ENCODE data around the gene GRB10. TPM values are rescaled to one million over a fixed set of nuclear protein-coding genes. Genes with fewer than 3 reads are reported as not detected.

The GRB10 gene
- polyA plus RNA-seq, 6 donors from 2014 or later, result 0.24 TPM; not detected in 5

DNA sequence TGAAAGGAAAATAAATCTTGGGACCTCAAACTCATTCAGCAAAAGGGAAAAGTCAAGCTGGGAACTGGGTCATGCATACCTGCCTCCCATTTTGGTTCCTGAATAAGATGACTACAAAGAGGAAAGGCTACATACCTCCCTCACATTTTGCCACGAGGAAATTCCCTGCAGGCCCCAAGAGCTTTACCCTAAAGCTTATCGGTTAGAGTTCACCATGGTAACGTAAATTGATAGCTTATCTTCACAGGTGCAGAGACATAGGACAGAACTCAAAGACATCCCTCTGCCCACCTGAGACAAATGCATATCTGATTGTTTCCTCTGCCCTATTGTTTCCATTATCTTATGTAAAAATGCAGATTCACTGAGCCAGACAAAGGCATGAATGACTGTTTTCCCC, 31.5 kb upstream of the GRB10 start:
- Mint-ChIP-seq H3K27ac (no peak overlapping the region), H3K4me3 (no peak overlapping the region), H3K9me3 (peaks cover 0 to 18% (median 4%) of the 10 kb centered on the region in 7 donors), H3K36me3 (no peaks in the 10 kb centered on the region), H3K4me1 (peaks cover 0 to 6% (median 0%) of the 10 kb centered on the region in 3 donors), H3K27me3 (peaks cover 0 to 7% (median 6%) of the 10 kb centered on the region in 3 donors)
- ATAC-seq (ENCODE audit: low read depth in 2 of 2), result no peak
- no peak for DNase-seq

DNA sequence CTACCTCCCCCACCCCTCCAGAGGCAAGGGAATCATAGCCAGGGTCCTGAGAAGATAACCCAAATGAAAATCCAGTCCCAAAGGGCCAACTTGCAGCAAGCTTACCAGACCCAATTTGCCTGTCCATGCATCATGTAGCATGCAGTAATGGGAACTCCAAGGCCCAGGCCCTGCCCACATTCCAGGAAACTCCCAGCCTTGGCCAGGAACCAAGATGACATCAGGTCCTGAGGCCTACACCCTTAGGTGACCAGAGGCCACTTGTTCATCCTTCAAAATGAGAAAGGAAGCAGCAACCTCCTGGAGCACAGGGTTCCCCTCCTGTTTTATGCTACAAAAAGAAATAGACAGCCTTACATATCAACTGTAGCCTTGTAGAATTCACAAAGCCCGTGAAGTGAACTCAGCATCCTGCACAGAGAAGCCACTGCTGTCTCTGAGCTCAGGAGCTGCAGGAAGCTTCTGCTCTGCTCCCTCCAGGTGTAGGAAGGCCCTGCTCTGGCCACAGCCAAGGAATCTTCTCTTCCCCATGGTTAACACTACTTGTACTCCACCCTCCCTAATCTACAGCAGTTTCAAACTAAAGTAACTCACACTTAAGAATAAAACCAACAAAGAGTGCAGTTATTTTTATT, 30.3 kb upstream of the GRB10 start:
- Mint-ChIP-seq H3K27me3 (peaks cover 0 to 6% (median 5%) of the 10 kb centered on the region in 3 donors), H3K36me3 (no peaks in the 10 kb centered on the region), H3K9me3 (peaks cover 0 to 18% (median 4%) of the 10 kb centered on the region in 7 donors), H3K4me3 (no peak overlapping the region), H3K27ac (no peak overlapping the region), H3K4me1 (peaks cover 0 to 6% (median 0%) of the 10 kb centered on the region in 3 donors)
- no peak for DNase-seq
- no peak for ATAC-seq (ENCODE audit: low read depth in 2 of 2)

DNA sequence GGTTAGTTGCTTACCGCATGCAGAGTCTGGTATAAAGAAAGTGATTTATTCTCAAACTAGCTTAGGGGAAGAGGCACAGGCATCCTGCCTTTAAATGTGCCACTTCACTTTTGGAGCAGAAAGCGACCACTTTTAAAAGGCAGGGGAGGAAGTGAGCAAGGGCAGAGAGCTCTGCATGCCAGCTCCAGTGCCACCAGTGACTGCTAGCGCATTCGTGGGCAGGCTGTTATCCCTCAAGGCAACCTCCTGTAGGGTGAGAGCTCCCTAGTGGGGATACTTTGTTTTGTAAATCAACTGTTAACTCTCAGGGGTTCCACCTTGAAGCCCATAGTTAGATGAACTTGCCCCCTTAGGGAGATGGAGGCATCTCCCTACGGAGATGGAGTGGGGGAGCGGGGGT, 29.4 kb upstream of the GRB10 start:
- DNase-seq, result no peak
- Mint-ChIP-seq H3K9me3 (peaks cover 0 to 18% (median 4%) of the 10 kb centered on the region in 7 donors), H3K4me3 (no peak overlapping the region), H3K27me3 (peaks cover 0 to 8% (median 6%) of the 10 kb centered on the region in 3 donors), H3K36me3 (no peaks in the 10 kb centered on the region), H3K4me1 (peaks cover 0 to 6% (median 0%) of the 10 kb centered on the region in 3 donors), H3K27ac (peak overlapping the region in 1 of 6 donors; percentile 36)
- ATAC-seq (ENCODE audit: low read depth in 2 of 2), result no peak

DNA sequence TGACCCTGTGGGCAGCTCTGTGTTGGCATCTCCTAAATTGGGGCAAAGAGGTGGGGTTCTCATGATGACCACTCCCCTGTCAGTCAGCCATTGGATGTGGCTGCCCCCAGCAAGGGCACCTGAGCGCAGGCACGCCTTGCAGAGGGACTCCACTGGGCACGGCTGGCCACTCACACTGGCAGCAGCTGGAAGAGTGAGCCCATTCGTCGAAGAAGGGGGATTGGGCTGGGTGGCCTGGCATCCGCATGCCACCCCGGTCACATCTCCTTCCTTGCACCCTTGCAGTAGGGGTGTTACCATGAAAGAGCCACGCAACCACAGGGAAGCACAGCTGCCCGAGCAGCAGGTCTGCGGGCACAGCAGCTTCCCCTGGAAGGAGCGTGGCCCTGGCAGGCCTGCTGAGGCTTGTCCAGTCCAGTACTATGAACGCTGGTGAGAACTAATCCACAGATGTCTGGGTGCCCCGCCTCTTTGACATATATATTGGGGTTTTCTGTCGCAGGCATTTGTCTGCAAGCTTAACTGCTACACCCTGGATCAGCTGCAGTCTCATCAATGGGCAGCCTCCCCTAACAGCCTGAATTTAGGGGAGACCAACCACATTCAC, 25.7 kb upstream of the GRB10 start:
- Mint-ChIP-seq H3K27ac (no peak overlapping the region), H3K4me3 (no peak overlapping the region), H3K4me1 (peaks cover 3 to 15% (median 5%) of the 10 kb centered on the region in 3 donors), H3K9me3 (no peaks in the 10 kb centered on the region), H3K27me3 (peaks cover 0 to 4% (median 0%) of the 10 kb centered on the region in 3 donors), H3K36me3 (no peaks in the 10 kb centered on the region)
- no peak for ATAC-seq (ENCODE audit: low read depth in 2 of 2)
- DNase-seq, result no peak

DNA sequence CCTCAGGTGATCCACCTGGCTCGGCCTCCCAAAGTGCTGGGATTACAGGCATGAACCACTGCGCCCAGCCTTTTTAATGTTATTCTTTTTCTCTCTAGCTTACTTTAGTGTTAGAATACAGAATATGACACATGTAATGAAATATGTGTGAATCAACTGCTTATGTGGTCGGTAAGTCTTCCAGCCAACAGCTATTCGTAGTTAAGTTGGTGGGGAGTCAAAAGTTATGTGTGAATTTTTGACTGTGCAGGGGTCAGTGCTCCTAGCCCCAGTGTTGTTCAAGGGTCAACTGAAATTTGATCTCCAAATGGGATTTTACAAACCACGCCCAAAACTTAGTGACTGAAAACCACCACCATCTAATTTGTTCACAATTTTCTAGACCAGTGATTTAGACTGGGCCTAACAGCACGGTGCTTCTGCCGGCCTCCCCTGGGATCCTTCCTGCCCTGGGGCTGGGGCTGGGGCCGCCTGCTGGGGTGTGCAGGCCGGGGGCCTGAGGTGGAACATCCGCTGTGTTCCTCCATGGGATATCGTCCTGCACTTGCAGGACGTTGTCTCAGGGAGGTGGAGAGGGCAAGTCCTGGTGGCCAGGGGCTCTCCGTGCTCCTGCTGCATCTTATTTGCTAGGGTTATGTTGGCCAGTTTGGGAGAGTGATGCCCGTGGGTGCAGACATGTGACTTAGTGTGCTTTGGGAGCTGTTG, 24.5 kb upstream of the GRB10 start:
- ATAC-seq (ENCODE audit: low read depth in 2 of 2) (no peak), DNase-seq (no peak)
- H3K36me3 Mint-ChIP-seq, result no peaks in the 10 kb centered on the region
- H3K27ac Mint-ChIP-seq, result no peak overlapping the region
- H3K4me3 Mint-ChIP-seq, result no peak overlapping the region
- H3K4me1 Mint-ChIP-seq, result peaks cover 3 to 11% (median 5%) of the 10 kb centered on the region in 3 donors
- no peaks in the 10 kb centered on the region for H3K9me3 Mint-ChIP-seq
- peaks cover 0 to 6% (median 4%) of the 10 kb centered on the region in 3 donors for H3K27me3 Mint-ChIP-seq

DNA sequence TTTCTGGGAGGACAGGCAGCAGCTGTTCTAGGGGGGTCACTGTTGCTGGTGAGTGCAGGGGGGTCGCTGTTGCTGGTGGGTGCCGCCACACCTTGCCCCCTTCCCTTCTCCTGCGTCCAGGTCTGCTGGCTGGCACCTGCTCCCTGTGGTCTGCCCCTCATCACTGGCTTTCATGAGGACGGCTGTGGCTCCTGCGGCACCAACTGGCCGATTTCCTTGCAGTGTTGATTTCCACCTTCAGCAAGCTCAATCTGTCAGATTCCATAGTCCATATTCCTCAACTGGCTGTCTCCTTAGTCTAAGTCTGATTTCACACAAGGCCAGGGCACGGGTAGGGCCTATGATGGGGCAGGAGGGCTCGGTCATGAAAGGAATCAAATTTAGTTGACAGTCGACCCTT, 23.4 kb upstream of the GRB10 start:
- Mint-ChIP-seq H3K36me3 (no peaks in the 10 kb centered on the region), H3K27ac (peak overlapping the region in 1 of 6 donors; percentile 47), H3K9me3 (no peaks in the 10 kb centered on the region), H3K4me1 (peaks cover 3 to 9% (median 5%) of the 10 kb centered on the region in 3 donors), H3K27me3 (peaks cover 0 to 7% (median 7%) of the 10 kb centered on the region in 3 donors), H3K4me3 (no peak overlapping the region)
- ATAC-seq (ENCODE audit: low read depth in 2 of 2), result no peak
- DNase-seq, result no peak

DNA sequence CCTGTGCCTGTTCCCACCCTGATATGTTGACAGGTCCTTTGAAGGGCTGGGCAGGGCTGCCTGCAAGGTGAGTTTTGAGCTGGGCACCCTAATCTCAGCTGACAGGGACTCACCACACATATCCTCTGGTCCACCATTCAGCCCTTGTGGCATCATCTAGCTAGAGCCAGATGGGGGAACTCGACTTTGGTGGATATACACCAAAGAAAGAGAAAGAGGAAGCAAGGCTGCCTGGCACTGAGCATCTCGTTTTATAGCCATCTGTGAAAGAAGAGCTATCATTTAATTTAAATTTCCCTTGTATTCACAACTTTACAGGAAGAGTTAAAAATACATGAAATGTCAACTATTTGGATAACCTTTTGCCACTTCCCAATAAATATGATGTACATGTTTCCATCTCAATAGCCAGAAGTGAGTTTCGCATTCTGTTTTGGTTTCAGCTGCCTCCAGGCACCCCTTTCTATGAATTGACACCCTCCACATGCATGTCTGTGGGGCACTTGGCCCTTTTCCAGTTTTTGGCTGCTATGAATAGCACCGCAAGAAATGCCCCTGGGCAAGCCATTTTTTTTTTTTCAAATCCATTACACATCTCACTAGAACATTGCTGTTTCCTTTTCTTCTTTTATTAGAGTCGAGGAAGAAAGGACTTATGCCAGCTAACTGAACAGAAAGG, 22.9 kb upstream of the GRB10 start:
- Mint-ChIP-seq H3K4me3 (peak overlapping the region in 1 of 8 donors; percentile 37), H3K27ac (no peak overlapping the region), H3K9me3 (no peaks in the 10 kb centered on the region), H3K36me3 (no peaks in the 10 kb centered on the region), H3K4me1 (peaks cover 3 to 9% (median 5%) of the 10 kb centered on the region in 3 donors), H3K27me3 (peaks cover 0 to 10% (median 7%) of the 10 kb centered on the region in 3 donors)
- no peak for ATAC-seq (ENCODE audit: low read depth in 2 of 2)
- DNase-seq, result no peak

DNA sequence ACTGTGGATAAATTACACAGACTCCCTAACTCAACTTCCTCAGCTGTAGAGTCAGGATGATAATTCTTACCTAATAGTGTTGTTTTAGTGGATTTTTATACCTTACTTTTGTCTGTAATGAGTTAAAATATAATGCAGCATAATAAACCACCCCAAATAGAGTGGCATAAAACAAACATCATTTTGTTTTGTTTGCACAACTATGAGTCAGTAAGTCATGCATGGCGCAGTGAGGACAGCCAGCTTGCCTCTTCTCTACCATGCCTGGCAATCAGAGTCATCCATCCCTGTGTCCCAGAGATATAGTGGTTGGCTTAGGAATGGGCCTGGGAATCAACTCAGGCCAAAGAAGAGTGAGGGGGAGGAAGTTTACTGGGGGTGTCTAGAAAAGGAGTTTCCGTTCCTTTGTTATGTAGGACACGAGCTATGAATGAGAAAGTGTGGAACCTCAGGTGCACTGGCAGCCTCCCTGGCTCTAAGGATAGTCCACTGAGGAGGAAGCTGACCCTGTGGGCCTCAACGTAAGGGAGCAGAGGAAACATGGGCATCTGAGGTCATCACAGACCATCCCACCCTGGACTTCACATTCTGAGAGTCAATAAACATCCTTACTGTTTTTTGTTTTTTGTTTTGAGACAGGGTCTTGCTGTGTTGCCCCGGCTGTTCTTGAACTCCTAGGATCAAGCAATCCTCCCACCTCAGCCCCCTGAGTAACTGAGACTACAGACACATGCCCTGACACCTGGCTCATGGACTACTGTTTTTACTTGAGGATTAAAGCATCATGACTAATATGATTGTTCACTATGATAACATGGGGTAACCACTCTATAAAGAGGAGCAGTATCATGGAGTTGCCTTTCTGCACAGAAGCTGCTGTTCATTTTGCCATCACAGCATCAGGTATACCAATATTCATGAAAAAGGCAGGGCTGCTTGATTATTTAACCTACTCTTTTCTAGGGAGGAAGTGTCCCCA, 21.0 kb upstream of the GRB10 start:
- Mint-ChIP-seq H3K4me3 (no peak overlapping the region), H3K9me3 (peaks cover 0 to 4% (median 2%) of the 10 kb centered on the region in 7 donors), H3K27ac (peak overlapping the region in 1 of 6 donors; percentile 65), H3K4me1 (peaks cover 3 to 9% (median 5%) of the 10 kb centered on the region in 3 donors), H3K27me3 (peaks cover 8 to 14% (median 13%) of the 10 kb centered on the region in 3 donors), H3K36me3 (no peaks in the 10 kb centered on the region)
- DNase-seq (no peak), ATAC-seq (ENCODE audit: low read depth in 2 of 2) (no peak)

DNA sequence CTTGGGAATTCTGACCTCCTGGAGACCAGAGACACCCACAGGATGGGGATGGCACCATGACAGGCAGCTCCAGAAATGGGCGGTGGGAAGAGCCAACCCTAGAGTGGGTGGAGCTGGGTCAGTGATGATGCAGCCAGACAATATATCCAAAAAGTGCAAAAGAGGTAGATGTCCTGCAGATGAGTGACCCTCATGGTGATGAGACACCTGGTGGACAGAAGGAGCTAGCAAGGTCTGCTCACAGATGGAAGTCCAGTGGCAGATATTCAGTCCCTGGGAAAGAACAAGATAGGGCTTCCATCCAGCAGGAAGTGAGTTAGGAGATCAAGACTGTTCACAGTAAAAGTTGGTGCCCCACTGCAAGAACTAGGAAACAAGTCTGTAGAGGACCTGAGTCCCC, 19.2 kb upstream of the GRB10 start:
- Mint-ChIP-seq H3K9me3 (peaks cover 2 to 19% (median 7%) of the 10 kb centered on the region in 7 donors), H3K36me3 (no peaks in the 10 kb centered on the region), H3K27ac (no peak overlapping the region), H3K4me3 (no peak overlapping the region), H3K4me1 (peaks cover 3 to 9% (median 5%) of the 10 kb centered on the region in 3 donors), H3K27me3 (peaks cover 10 to 14% (median 13%) of the 10 kb centered on the region in 3 donors)
- no peak for DNase-seq
- no peak for ATAC-seq (ENCODE audit: low read depth in 2 of 2)

DNA sequence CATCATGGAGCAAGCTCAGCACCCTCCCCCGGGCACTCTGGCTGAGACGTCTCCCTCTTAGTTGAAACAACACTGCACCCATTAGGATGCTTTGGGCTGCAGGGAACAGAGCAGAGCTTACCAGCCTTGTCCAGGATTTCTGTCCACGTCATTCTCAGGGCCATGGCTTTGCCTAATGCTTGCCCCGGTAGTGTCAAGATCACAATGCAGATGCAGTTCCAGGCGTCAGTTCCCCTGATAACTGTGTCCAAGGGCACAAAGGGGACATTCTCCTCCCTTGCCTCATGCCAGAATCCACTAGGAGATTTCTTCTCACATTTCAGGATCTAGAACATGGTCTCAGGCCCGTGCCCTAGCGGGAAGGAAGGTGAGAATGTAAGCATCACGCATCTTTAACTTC, 17.2 kb upstream of the GRB10 start:
- Mint-ChIP-seq H3K4me3 (no peak overlapping the region), H3K27me3 (peaks cover 17 to 26% (median 26%) of the 10 kb centered on the region in 3 donors), H3K27ac (no peak overlapping the region)

DNA sequence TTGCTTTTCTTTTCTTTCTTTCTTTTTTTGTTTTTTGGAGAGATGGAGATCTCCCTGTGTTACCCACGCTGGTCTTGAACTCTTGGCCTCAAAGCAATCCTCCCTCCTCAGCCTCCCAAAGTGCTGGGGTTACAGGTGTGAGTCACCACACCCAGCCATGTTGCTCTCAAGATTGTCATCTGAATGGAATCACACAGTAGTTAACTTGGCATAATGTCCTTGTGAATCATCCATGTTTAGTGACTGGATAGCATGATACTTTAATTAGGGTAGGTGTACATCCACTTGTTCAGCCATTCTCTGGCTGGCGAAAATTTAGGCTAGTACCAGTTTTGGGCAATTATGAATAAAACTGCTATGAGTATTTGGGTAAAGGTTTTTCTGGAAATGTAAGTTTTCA, 15.4 kb upstream of the GRB10 start:
- DNase-seq (no peak), ATAC-seq (ENCODE audit: low read depth in 2 of 2) (no peak)
- no peaks in the 10 kb centered on the region for H3K36me3 Mint-ChIP-seq
- H3K27me3 Mint-ChIP-seq, result peaks cover 27 to 38% (median 37%) of the 10 kb centered on the region in 3 donors
- no peak overlapping the region for H3K4me3 Mint-ChIP-seq
- H3K9me3 Mint-ChIP-seq, result peaks cover 2 to 19% (median 9%) of the 10 kb centered on the region in 7 donors
- H3K27ac Mint-ChIP-seq, result no peak overlapping the region
- peaks cover 0 to 6% (median 0%) of the 10 kb centered on the region in 3 donors for H3K4me1 Mint-ChIP-seq

More for the DNA sequence above, 17.2 kb upstream of the GRB10 start:
- H3K36me3 Mint-ChIP-seq, result no peaks in the 10 kb centered on the region
- no peaks in the 10 kb centered on the region for H3K4me1 Mint-ChIP-seq
- H3K9me3 Mint-ChIP-seq, result peaks cover 2 to 19% (median 8%) of the 10 kb centered on the region in 7 donors
- DNase-seq (no peak), ATAC-seq (ENCODE audit: low read depth in 2 of 2) (no peak)

DNA sequence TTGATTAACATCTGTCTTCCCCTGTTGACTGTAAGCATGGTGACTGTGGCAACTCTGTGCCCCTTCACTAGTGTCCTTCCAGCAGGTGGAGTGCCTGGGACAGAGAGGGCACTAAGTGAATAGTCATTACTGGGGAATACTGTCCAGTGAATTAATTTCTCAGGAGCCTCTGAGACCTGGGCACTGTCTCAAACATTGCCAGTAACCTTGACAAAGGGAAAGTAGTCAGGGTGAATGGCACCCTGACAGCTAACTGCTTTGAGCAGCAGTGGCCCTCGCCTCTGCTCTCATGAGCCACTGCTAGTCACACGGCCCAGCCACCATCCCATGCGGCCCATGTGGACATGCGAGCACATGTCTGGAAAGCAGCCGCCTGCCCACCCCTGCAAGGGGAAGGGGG, 13.1 kb upstream of the GRB10 start:
- H3K4me3 Mint-ChIP-seq, result no peak overlapping the region
- peaks cover 36 to 50% (median 45%) of the 10 kb centered on the region in 3 donors for H3K27me3 Mint-ChIP-seq
- peaks cover 3 to 12% (median 5%) of the 10 kb centered on the region in 3 donors for H3K4me1 Mint-ChIP-seq
- no peaks in the 10 kb centered on the region for H3K36me3 Mint-ChIP-seq
- H3K27ac Mint-ChIP-seq, result no peak overlapping the region
- DNase-seq, result no peak
- no peak for ATAC-seq (ENCODE audit: low read depth in 2 of 2)
- H3K9me3 Mint-ChIP-seq, result peaks cover 2 to 19% (median 9%) of the 10 kb centered on the region in 7 donors

All from naive B cell (primary cell).